ENCODE measurements around the gene EML1. TPM values are rescaled to one million over a fixed set of nuclear protein-coding genes. Genes with fewer than 3 reads are reported as not detected.

EML1 gene
- polyA plus RNA-seq, 1 experiment: 14.2 TPM

- DNase-seq (ENCODE audit: low read depth): no peak
- ChIA-PET CTCF (interaction anchor here (1.2 to 2.8 kb wide), 2 partner anchors 10 to 37 kb away, joined by 3 to 13 read pairs; no protein-coding TSS in a partner anchor), POLR2A (no interaction called here)
- Histone ChIP-seq H3K4me3 (ENCODE audit: low read depth, low read length) (no peak overlapping the region), H3K27me3 (ENCODE audit: control insufficient read depth, insufficient read depth, low read length) (no peaks in the 10 kb centered on the region), H3K36me3 (ENCODE audit: control insufficient read depth, insufficient read depth, low read length) (no peaks in the 10 kb centered on the region; the same call in 1 of the 2 replicates)
- no peak for TF ChIP-seq CTCF (IDR thresholded peaks at IDR 0.05; ENCODE audit: insufficient read depth, low read depth, low read length)
Measured at GRCh38 chr14:99909513-99910064, 116.4 kb downstream of the EML1 start.

- POLR2A ChIA-PET: no interaction called here
- no peak for TF ChIP-seq CTCF (IDR thresholded peaks at IDR 0.05; ENCODE audit: insufficient read depth, low read depth, low read length)
- DNase-seq (ENCODE audit: low read depth): peak; percentile 85
- Histone ChIP-seq H3K27me3 (ENCODE audit: control insufficient read depth, insufficient read depth, low read length) (no peaks in the 10 kb centered on the region), H3K36me3 (ENCODE audit: control insufficient read depth, insufficient read depth, low read length) (no peaks in the 10 kb centered on the region; the same call in 1 of the 2 replicates), H3K4me3 (ENCODE audit: low read depth, low read length) (no peak overlapping the region)
- CTCF ChIA-PET: interaction anchor here (0.8 to 2.8 kb wide), 4 partner anchors 10 to 310 kb away, joined by 3 to 13 read pairs (median 3); no protein-coding TSS in a partner anchor
Measured at GRCh38 chr14:99910337-99911309, 117.4 kb downstream of the EML1 start.

- DNase-seq (ENCODE audit: low read depth): no peak
- ChIA-PET POLR2A (interaction anchor here (0.6 kb wide), 1 partner anchor 56 kb away, joined by 14 read pairs; no protein-coding TSS in a partner anchor), CTCF (interaction anchor here (1.2 to 2.1 kb wide), 3 partner anchors 16 to 32 kb away, joined by 4 to 10 read pairs (median 5); no protein-coding TSS in a partner anchor)
- no peak for TF ChIP-seq CTCF (IDR thresholded peaks at IDR 0.05; ENCODE audit: insufficient read depth, low read depth, low read length)
- H3K4me3 ChIP-seq (ENCODE audit: low read depth, low read length): no peak overlapping the region
- no peaks in the 10 kb centered on the region; the same call in 1 of the 2 replicates for H3K36me3 ChIP-seq (ENCODE audit: control insufficient read depth, insufficient read depth, low read length)
- no peaks in the 10 kb centered on the region for H3K27me3 ChIP-seq (ENCODE audit: control insufficient read depth, insufficient read depth, low read length)
Measured at GRCh38 chr14:99915305-99916090, 122.3 kb downstream of the EML1 start.

- H3K36me3 ChIP-seq (ENCODE audit: control insufficient read depth, insufficient read depth, low read length): peaks cover 1% of the 10 kb centered on the region; the same call in 1 of the 2 replicates
- no peak for DNase-seq (ENCODE audit: low read depth)
- ChIA-PET CTCF (interaction anchor here (1.2 to 2.1 kb wide), 2 partner anchors 16 to 31 kb away, joined by 5 to 10 read pairs; no protein-coding TSS in a partner anchor), POLR2A (no interaction called here)
- no peaks in the 10 kb centered on the region for H3K27me3 ChIP-seq (ENCODE audit: control insufficient read depth, insufficient read depth, low read length)
- no peak overlapping the region for H3K4me3 ChIP-seq (ENCODE audit: low read depth, low read length)
- no peak for TF ChIP-seq CTCF (IDR thresholded peaks at IDR 0.05; ENCODE audit: insufficient read depth, low read depth, low read length)
Measured at GRCh38 chr14:99916091-99916383, 122.8 kb downstream of the EML1 start.
